GM18951 (cell line): ENCODE results near the gene MCTP2.

Source experiments
- POLR2A ChIP-seq: IDR thresholded peaks from 4 replicates; pipeline ENCODE4 v1.6.1; 2011; ENCODE audit warnings: mild to moderate bottlenecking; ENCODE audit not compliant: insufficient read length, insufficient read depth; ENCODE audit errors: extremely low read depth
- in situ Hi-C: fragments of 300-500 bp; cut with MboI; formaldehyde crosslinking; loops from one replicate; pipeline ENCODE4 v1.12.0; 2022; ENCODE audit warnings: low sequenced_read_pairs, mixed read lengths, inconsistent platforms; ENCODE audit not compliant: unreplicated experiment

MCTP2 gene

GRCh38 chr15:94387849-94388441 lies 156.6 kb downstream of the MCTP2 start:
- in situ Hi-C loops: no loop called here
- TF ChIP-seq POLR2A: no peak

DNA sequence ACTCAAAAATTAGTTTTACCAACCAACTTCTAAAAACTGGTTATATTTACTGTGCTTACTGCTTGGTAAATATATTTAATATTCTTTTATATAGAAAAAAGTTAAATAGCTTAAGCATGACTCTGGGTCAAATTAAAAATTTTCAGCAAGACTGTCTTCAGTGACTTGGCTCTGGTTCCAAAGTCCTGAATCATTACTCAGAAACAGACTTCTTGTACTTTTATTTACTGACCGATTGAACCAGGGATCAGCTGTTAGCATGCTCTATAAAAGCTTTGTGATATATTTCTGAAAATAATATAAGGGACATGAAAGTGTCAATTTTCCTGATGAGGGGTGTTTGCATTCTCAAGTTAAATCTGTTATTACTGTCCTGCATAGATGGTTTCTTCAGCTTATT lies 164.3 kb downstream of the MCTP2 start:
- TF ChIP-seq POLR2A: no peak
- in situ Hi-C loops: no loop called here

GRCh38 chr15:94397337-94397736 lies 166.0 kb downstream of the MCTP2 start:
- in situ Hi-C loops: no loop called here
- TF ChIP-seq POLR2A: no peak

- no peak for TF ChIP-seq POLR2A
- in situ Hi-C loops: no loop called here
These were observed 166.6 kb downstream of the MCTP2 start for GRCh38 chr15:94398001-94398400.

- in situ Hi-C loops: loop anchor here (10.0 kb wide), 1 partner anchor 894 kb away; no protein-coding TSS in a partner anchor
- TF ChIP-seq POLR2A: no peak
These were observed 169.4 kb downstream of the MCTP2 start for GRCh38 chr15:94400526-94401298.

- no peak for TF ChIP-seq POLR2A
- in situ Hi-C loops: loop anchor here (10.0 kb wide), 1 partner anchor 891 kb away; no protein-coding TSS in a partner anchor
These were observed 172.0 kb downstream of the MCTP2 start for GRCh38 chr15:94403331-94403730.

DNA sequence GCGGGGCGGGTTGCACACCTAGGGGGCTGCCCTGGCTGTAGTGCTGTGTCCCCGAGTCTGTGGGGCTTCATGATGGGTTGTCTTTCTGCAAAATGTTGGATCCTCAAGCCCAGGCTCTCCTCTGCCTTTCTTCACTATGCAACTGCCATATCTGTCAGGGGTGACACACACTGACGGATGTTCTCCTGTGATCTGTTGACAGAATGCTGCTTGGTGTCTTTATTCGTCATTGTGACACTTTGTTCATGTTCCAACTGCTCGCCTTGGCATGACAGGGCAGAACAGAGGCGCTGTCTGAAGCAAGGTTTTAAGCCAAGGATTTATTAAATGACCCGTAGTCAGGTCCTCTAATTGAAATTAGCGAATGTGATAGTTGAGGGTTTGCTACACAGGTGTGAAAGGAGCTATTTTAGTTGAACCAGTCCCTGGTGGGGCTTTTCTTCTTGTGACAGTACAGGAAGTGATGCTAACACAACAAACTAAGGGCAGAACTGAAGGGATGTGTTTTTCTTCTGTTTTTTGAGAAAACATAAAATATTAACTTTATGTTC lies 173.4 kb downstream of the MCTP2 start:
- in situ Hi-C loops: loop anchor here (10.0 kb wide), 1 partner anchor 890 kb away; no protein-coding TSS in a partner anchor
- TF ChIP-seq POLR2A: no peak

GRCh38 chr15:94411285-94411684 lies 179.9 kb downstream of the MCTP2 start:
- in situ Hi-C loops: no loop called here
- TF ChIP-seq POLR2A: no peak

- TF ChIP-seq POLR2A: no peak
- in situ Hi-C loops: no loop called here
These were observed 180.5 kb downstream of the MCTP2 start for GRCh38 chr15:94411846-94412245.

GRCh38 chr15:94412979-94413746 lies 181.8 kb downstream of the MCTP2 start:
- in situ Hi-C loops: no loop called here
- no peak for TF ChIP-seq POLR2A

DNA sequence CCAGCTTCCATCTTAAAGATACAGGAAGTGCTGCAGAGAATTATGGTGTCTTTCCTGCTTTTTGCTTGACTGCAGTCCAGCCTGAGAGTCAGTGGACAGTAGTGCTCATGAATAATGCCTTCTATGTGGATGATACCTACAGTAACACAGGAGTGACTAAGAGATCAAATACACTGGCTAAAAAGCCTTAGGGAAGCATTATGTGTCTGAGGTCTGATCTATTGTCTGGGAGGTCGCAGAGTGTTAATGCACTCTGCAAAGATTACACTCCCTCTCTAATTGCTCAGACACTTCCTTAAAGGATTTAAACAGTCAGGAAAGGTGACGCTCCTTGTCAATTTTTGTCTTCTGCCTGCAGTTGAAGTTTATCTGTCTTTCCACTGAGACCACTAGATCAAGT lies 183.6 kb downstream of the MCTP2 start:
- in situ Hi-C loops: no loop called here
- no peak for TF ChIP-seq POLR2A

DNA sequence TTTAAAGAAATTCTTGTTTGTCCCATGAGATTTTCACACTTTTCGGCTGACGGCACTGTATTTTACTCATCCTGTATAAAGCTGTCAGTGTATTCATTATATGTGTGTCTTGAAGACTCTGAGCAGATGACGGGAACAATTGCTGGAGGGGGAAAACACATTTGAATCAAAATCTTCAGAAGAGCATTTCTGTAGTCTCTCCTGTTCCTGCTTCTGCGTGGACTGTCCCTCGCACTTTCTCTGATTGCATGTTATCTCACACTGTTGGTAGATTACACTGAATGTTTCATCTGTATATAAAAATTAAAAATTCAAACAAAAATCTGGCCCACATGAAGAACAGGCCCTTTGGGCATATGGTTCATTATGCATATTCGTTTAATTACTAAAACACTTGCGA lies 184.9 kb downstream of the MCTP2 start:
- in situ Hi-C loops: no loop called here
- TF ChIP-seq POLR2A: no peak

GRCh38 chr15:94416820-94417219 lies 185.5 kb downstream of the MCTP2 start:
- in situ Hi-C loops: no loop called here
- TF ChIP-seq POLR2A: no peak
